ENCODE data around the gene TIAM1.

The TIAM1 gene

GRCh38 chr21:31092832-31093625, 251.0 kb downstream of the TIAM1 start:
- no peaks in the 10 kb centered on the region for H3K4me1 ChIP-seq (ENCODE audit: control insufficient read depth, insufficient read depth, low read length)
- H3K4me3 ChIP-seq (ENCODE audit: low read length): no peak overlapping the region
- no peak overlapping the region for H3K9ac ChIP-seq (ENCODE audit: low read length)
- H3K36me3 ChIP-seq (ENCODE audit: control insufficient read depth, insufficient read depth, low read length): no peaks in the 10 kb centered on the region
- no peaks in the 10 kb centered on the region for H3K27me3 ChIP-seq (ENCODE audit: control insufficient read depth, insufficient read depth, low read length)
- H3K9me3 ChIP-seq (ENCODE audit: control insufficient read depth, low read length): no peaks in the 10 kb centered on the region

GRCh38 chr21:31090376-31090775, 253.7 kb downstream of the TIAM1 start:
- no peaks in the 10 kb centered on the region for H3K9me3 ChIP-seq (ENCODE audit: control insufficient read depth, low read length)
- H3K4me1 ChIP-seq (ENCODE audit: control insufficient read depth, insufficient read depth, low read length): no peaks in the 10 kb centered on the region
- no peak overlapping the region for H3K4me3 ChIP-seq (ENCODE audit: low read length)
- no peaks in the 10 kb centered on the region for H3K36me3 ChIP-seq (ENCODE audit: control insufficient read depth, insufficient read depth, low read length)
- H3K27me3 ChIP-seq (ENCODE audit: control insufficient read depth, insufficient read depth, low read length): no peaks in the 10 kb centered on the region
- H3K9ac ChIP-seq (ENCODE audit: low read length): no peak overlapping the region

GRCh38 chr21:31088474-31088751, 255.6 kb downstream of the TIAM1 start:
- H3K36me3 ChIP-seq (ENCODE audit: control insufficient read depth, insufficient read depth, low read length): no peaks in the 10 kb centered on the region
- no peaks in the 10 kb centered on the region for H3K4me1 ChIP-seq (ENCODE audit: control insufficient read depth, insufficient read depth, low read length)
- H3K27me3 ChIP-seq (ENCODE audit: control insufficient read depth, insufficient read depth, low read length): no peaks in the 10 kb centered on the region
- no peaks in the 10 kb centered on the region for H3K9me3 ChIP-seq (ENCODE audit: control insufficient read depth, low read length)
- H3K4me3 ChIP-seq (ENCODE audit: low read length): no peak overlapping the region
- no peak overlapping the region for H3K9ac ChIP-seq (ENCODE audit: low read length)

GRCh38 chr21:31087639-31088473, 256.2 kb downstream of the TIAM1 start:
- Histone ChIP-seq H3K27me3 (ENCODE audit: control insufficient read depth, insufficient read depth, low read length) (no peaks in the 10 kb centered on the region), H3K4me3 (ENCODE audit: low read length) (no peak overlapping the region), H3K9ac (ENCODE audit: low read length) (no peak overlapping the region), H3K4me1 (ENCODE audit: control insufficient read depth, insufficient read depth, low read length) (no peaks in the 10 kb centered on the region), H3K9me3 (ENCODE audit: control insufficient read depth, low read length) (no peaks in the 10 kb centered on the region), H3K36me3 (ENCODE audit: control insufficient read depth, insufficient read depth, low read length) (no peaks in the 10 kb centered on the region)

GRCh38 chr21:31084689-31085088, 259.4 kb downstream of the TIAM1 start:
- no peak overlapping the region for H3K9ac ChIP-seq (ENCODE audit: low read length)
- H3K27me3 ChIP-seq (ENCODE audit: control insufficient read depth, insufficient read depth, low read length): no peaks in the 10 kb centered on the region
- H3K36me3 ChIP-seq (ENCODE audit: control insufficient read depth, insufficient read depth, low read length): no peaks in the 10 kb centered on the region
- no peaks in the 10 kb centered on the region for H3K4me1 ChIP-seq (ENCODE audit: control insufficient read depth, insufficient read depth, low read length)
- no peaks in the 10 kb centered on the region for H3K9me3 ChIP-seq (ENCODE audit: control insufficient read depth, low read length)
- no peak overlapping the region for H3K4me3 ChIP-seq (ENCODE audit: low read length)

- no peak overlapping the region for H3K4me3 ChIP-seq (ENCODE audit: low read length)
- no peaks in the 10 kb centered on the region for H3K27me3 ChIP-seq (ENCODE audit: control insufficient read depth, insufficient read depth, low read length)
- no peaks in the 10 kb centered on the region for H3K36me3 ChIP-seq (ENCODE audit: control insufficient read depth, insufficient read depth, low read length)
- H3K4me1 ChIP-seq (ENCODE audit: control insufficient read depth, insufficient read depth, low read length): no peaks in the 10 kb centered on the region
- no peak overlapping the region for H3K9ac ChIP-seq (ENCODE audit: low read length)
- no peaks in the 10 kb centered on the region for H3K9me3 ChIP-seq (ENCODE audit: control insufficient read depth, low read length)
Observed at GRCh38 chr21:31078796-31079195, 265.3 kb downstream of the TIAM1 start.

GRCh38 chr21:31078216-31078615, 265.8 kb downstream of the TIAM1 start:
- no peaks in the 10 kb centered on the region for H3K36me3 ChIP-seq (ENCODE audit: control insufficient read depth, insufficient read depth, low read length)
- no peak overlapping the region for H3K4me3 ChIP-seq (ENCODE audit: low read length)
- H3K9me3 ChIP-seq (ENCODE audit: control insufficient read depth, low read length): no peaks in the 10 kb centered on the region
- no peaks in the 10 kb centered on the region for H3K27me3 ChIP-seq (ENCODE audit: control insufficient read depth, insufficient read depth, low read length)
- no peaks in the 10 kb centered on the region for H3K4me1 ChIP-seq (ENCODE audit: control insufficient read depth, insufficient read depth, low read length)
- no peak overlapping the region for H3K9ac ChIP-seq (ENCODE audit: low read length)

- H3K9ac ChIP-seq (ENCODE audit: low read length): no peak overlapping the region
- H3K9me3 ChIP-seq (ENCODE audit: control insufficient read depth, low read length): no peaks in the 10 kb centered on the region
- H3K27me3 ChIP-seq (ENCODE audit: control insufficient read depth, insufficient read depth, low read length): no peaks in the 10 kb centered on the region
- no peak overlapping the region for H3K4me3 ChIP-seq (ENCODE audit: low read length)
- H3K36me3 ChIP-seq (ENCODE audit: control insufficient read depth, insufficient read depth, low read length): no peaks in the 10 kb centered on the region
- no peaks in the 10 kb centered on the region for H3K4me1 ChIP-seq (ENCODE audit: control insufficient read depth, insufficient read depth, low read length)
Observed at GRCh38 chr21:31075848-31076247, 268.2 kb downstream of the TIAM1 start.

- Histone ChIP-seq H3K36me3 (ENCODE audit: control insufficient read depth, insufficient read depth, low read length) (no peaks in the 10 kb centered on the region), H3K9ac (ENCODE audit: low read length) (no peak overlapping the region), H3K9me3 (ENCODE audit: control insufficient read depth, low read length) (no peaks in the 10 kb centered on the region), H3K4me1 (ENCODE audit: control insufficient read depth, insufficient read depth, low read length) (no peaks in the 10 kb centered on the region), H3K27me3 (ENCODE audit: control insufficient read depth, insufficient read depth, low read length) (no peaks in the 10 kb centered on the region), H3K4me3 (ENCODE audit: low read length) (no peak overlapping the region)
Observed at GRCh38 chr21:31072533-31072932, 271.5 kb downstream of the TIAM1 start.

All from mucosa of stomach (tissue), 1 donor.